Measurements from ENCODE around the gene PIM1. TPM values are rescaled to one million over a fixed set of nuclear protein-coding genes. Genes with fewer than 3 reads are reported as not detected.
A peak's percentile ranks its signal among the peaks of the same experiment; 100 is the strongest.

PIM1 gene
- total and polyA plus RNA-seq, 9 of the 15 experiments (the other 6 are each of a cell fraction or from before 2014, with no cell fraction given): 19.0 to 789 (median 212) TPM

DNA sequence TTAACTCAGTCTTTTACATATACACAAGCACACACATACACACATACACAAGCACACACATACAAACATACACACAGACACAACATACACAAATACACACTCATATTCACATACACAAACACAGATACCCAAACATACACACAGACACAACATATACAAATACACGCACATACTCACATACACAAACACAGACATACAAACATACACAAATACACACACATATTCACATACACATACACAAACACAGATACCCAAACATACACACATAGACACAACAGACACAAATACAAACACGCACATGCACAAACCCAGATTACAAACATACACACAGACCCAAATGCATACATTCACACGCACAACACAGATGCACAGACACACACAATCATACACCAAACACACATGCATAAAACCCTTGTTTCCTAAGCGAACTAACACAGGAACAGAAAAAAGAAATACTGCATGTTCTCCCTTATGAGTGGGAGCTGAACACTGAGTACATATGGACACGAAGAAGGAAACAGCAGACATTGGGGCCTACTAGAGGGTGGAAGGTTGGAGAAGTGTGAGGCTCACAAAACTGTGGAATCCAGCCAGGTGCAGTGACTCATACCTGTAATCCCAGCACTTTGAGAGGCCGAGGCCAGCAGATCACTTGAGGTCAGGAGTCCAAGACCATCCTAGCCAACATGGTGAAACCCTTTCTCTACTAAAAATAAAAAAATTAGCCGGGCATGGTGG lies 34.2 kb downstream of the PIM1 start (continued):
- TF ChIP-seq, protein P1, sequence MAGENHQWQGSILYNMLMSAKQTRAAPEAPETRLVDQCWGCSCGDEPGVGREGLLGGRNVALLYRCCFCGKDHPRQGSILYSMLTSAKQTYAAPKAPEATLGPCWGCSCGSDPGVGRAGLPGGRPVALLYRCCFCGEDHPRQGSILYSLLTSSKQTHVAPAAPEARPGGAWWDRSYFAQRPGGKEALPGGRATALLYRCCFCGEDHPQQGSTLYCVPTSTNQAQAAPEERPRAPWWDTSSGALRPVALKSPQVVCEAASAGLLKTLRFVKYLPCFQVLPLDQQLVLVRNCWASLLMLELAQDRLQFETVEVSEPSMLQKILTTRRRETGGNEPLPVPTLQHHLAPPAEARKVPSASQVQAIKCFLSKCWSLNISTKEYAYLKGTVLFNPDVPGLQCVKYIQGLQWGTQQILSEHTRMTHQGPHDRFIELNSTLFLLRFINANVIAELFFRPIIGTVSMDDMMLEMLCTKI (IDR thresholded peaks at IDR 0.05; ENCODE audit: partially characterized antibody): no peak
- TF ChIP-seq GTF2A2 (tag; IDR thresholded peaks at IDR 0.05) (0 out of 2 replicates have a peak, but pooled peaks have one; percentile 3), MAFG (tag; conservative IDR thresholded peaks at IDR 0.05) (peak; percentile 50; the same call in 1 of the 2 replicates), ZZZ3 (IDR thresholded peaks at IDR 0.05) (peak; percentile 71; the same call in 1 of the 2 replicates), SIN3A (IDR thresholded peaks at IDR 0.05; ENCODE audit: borderline replicate concordance in 2 of 2, control insufficient read depth in 1 of 2, low read depth in 2 of 2, low read length in 2 of 2) (no peak), BCOR (IDR thresholded peaks at IDR 0.05) (peak; percentile 77), FOSL1 (tag; conservative IDR thresholded peaks at IDR 0.05) (peak; percentile 87), PHB (CRISPR knock-in tag; IDR thresholded peaks at IDR 0.05) (no peak), ZNF778 (CRISPR knock-in tag; IDR thresholded peaks at IDR 0.05) (no peak), ARID2 (IDR thresholded peaks at IDR 0.05) (peak; percentile 97), C11orf30 (IDR thresholded peaks at IDR 0.05; ENCODE audit: low read depth) (peak; percentile 75; the same call in 1 of the 2 replicates), PHF20 (IDR thresholded peaks at IDR 0.05; ENCODE audit: partially characterized antibody) (peak; percentile 88)
- TF ChIP-seq, protein P2, sequence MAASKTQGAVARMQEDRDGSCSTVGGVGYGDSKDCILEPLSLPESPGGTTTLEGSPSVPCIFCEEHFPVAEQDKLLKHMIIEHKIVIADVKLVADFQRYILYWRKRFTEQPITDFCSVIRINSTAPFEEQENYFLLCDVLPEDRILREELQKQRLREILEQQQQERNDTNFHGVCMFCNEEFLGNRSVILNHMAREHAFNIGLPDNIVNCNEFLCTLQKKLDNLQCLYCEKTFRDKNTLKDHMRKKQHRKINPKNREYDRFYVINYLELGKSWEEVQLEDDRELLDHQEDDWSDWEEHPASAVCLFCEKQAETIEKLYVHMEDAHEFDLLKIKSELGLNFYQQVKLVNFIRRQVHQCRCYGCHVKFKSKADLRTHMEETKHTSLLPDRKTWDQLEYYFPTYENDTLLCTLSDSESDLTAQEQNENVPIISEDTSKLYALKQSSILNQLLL (CRISPR knock-in tag; IDR thresholded peaks at IDR 0.05; ENCODE audit: borderline replicate concordance): no peak
- TF ChIP-seq, protein P3, sequence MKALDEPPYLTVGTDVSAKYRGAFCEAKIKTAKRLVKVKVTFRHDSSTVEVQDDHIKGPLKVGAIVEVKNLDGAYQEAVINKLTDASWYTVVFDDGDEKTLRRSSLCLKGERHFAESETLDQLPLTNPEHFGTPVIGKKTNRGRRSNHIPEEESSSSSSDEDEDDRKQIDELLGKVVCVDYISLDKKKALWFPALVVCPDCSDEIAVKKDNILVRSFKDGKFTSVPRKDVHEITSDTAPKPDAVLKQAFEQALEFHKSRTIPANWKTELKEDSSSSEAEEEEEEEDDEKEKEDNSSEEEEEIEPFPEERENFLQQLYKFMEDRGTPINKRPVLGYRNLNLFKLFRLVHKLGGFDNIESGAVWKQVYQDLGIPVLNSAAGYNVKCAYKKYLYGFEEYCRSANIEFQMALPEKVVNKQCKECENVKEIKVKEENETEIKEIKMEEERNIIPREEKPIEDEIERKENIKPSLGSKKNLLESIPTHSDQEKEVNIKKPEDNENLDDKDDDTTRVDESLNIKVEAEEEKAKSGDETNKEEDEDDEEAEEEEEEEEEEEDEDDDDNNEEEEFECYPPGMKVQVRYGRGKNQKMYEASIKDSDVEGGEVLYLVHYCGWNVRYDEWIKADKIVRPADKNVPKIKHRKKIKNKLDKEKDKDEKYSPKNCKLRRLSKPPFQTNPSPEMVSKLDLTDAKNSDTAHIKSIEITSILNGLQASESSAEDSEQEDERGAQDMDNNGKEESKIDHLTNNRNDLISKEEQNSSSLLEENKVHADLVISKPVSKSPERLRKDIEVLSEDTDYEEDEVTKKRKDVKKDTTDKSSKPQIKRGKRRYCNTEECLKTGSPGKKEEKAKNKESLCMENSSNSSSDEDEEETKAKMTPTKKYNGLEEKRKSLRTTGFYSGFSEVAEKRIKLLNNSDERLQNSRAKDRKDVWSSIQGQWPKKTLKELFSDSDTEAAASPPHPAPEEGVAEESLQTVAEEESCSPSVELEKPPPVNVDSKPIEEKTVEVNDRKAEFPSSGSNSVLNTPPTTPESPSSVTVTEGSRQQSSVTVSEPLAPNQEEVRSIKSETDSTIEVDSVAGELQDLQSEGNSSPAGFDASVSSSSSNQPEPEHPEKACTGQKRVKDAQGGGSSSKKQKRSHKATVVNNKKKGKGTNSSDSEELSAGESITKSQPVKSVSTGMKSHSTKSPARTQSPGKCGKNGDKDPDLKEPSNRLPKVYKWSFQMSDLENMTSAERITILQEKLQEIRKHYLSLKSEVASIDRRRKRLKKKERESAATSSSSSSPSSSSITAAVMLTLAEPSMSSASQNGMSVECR (CRISPR knock-in tag; IDR thresholded peaks at IDR 0.05): no peak
- TF ChIP-seq, protein P4, sequence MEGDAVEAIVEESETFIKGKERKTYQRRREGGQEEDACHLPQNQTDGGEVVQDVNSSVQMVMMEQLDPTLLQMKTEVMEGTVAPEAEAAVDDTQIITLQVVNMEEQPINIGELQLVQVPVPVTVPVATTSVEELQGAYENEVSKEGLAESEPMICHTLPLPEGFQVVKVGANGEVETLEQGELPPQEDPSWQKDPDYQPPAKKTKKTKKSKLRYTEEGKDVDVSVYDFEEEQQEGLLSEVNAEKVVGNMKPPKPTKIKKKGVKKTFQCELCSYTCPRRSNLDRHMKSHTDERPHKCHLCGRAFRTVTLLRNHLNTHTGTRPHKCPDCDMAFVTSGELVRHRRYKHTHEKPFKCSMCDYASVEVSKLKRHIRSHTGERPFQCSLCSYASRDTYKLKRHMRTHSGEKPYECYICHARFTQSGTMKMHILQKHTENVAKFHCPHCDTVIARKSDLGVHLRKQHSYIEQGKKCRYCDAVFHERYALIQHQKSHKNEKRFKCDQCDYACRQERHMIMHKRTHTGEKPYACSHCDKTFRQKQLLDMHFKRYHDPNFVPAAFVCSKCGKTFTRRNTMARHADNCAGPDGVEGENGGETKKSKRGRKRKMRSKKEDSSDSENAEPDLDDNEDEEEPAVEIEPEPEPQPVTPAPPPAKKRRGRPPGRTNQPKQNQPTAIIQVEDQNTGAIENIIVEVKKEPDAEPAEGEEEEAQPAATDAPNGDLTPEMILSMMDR (IDR thresholded peaks at IDR 0.05 in 2 of 3, conservative IDR thresholded peaks at IDR 0.05 in 1 of 3; ENCODE audit: insufficient read depth in 2 of 3, low read depth in 1 of 3, low read length in 3 of 3): peak in 1 of 3 experiments; percentile 3; a peak in 1 of 6 replicates
- TF ChIP-seq, protein P5, sequence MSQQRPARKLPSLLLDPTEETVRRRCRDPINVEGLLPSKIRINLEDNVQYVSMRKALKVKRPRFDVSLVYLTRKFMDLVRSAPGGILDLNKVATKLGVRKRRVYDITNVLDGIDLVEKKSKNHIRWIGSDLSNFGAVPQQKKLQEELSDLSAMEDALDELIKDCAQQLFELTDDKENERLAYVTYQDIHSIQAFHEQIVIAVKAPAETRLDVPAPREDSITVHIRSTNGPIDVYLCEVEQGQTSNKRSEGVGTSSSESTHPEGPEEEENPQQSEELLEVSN (IDR thresholded peaks at IDR 0.05; ENCODE audit: borderline replicate concordance in 1 of 2, extremely low read depth in 1 of 2, insufficient read depth in 1 of 2, insufficient read length in 1 of 2, low read depth in 1 of 2, low read length in 1 of 2, poor library complexity in 1 of 2, severe bottlenecking in 1 of 2): peak; percentile 29 to 37
